GM18520 (cell line): ENCODE data around the gene IGDCC3.

Experiments
- ATAC-seq: cut with Tn5 transposase; IDR thresholded peaks from one replicate; pipeline ENCODE4 v1.9.1; 2021; ENCODE audit not compliant: unreplicated experiment

IGDCC3 gene

DNA sequence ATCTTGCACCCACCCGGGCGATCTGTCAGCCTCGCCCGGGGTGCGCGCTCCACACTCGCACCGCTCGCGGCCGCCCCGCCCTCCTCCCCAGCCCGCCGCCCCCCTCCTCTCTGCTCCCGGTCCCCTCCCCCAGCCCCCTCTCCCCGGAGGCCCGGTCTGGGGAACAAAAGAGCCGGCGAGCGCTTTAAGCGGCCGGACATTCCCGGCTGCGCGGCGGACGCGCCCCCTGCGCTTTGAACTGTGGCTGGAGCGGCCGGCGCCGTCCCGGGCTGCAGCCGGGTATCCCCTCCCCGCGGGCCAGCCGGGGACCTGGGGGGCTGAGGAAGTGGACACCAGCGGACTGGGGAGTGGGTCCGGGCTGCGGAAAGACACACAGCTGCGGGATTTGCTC is at the start of gene IGDCC3:
Gene IGDCC3, minus strand, starts transcription at position 27 of the 391 bp plus-strand sequence. CDS start 214 bp downstream, outside the sequence.
- no peak for ATAC-seq

DNA sequence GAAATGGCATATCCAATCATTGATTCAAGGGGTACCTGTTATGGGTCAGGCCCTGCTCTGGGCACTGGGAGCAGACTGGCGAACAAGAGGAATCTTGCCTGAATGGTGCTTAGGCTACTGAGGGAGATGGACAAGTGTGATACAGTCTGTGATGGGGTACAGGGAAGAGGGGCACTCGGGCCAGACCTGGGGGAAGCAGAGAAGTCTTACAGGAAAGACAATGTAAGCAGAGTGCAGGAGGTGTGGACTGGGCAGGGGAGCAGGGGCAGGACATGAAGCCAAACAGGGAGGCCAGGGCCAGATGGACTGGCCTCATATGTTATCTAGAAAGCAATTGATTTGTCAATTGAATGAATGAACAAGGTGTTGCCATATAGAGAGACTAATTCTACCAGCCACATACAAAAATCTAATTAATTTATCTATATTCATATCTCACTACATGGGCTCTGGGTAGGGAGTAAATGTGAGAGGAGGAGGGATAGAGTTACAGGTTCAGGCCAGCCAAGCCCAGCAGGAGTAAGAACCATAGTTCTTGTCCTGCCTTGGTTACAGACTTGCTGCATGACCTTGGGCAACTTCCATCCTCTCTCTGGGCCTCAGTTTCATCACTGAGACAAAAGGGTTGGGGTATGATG is 48.5 kb upstream of the IGDCC3 start:
- no peak for ATAC-seq

- no peak for ATAC-seq
These were observed 46.9 kb upstream of the IGDCC3 start for GRCh38 chr15:65424683-65425082.

- ATAC-seq, result no peak
These were observed 46.3 kb upstream of the IGDCC3 start for GRCh38 chr15:65423976-65424679.

- no peak for ATAC-seq
These were observed 45.6 kb upstream of the IGDCC3 start for GRCh38 chr15:65423150-65423975.

GRCh38 chr15:65421360-65422215 is 43.8 kb upstream of the IGDCC3 start:
- no peak for ATAC-seq

- no peak for ATAC-seq
These were observed 43.2 kb upstream of the IGDCC3 start for GRCh38 chr15:65420975-65421359.

GRCh38 chr15:65418596-65418995 is 40.8 kb upstream of the IGDCC3 start:
- no peak for ATAC-seq

- no peak for ATAC-seq
These were observed 39.1 kb upstream of the IGDCC3 start for GRCh38 chr15:65416845-65417416.

DNA sequence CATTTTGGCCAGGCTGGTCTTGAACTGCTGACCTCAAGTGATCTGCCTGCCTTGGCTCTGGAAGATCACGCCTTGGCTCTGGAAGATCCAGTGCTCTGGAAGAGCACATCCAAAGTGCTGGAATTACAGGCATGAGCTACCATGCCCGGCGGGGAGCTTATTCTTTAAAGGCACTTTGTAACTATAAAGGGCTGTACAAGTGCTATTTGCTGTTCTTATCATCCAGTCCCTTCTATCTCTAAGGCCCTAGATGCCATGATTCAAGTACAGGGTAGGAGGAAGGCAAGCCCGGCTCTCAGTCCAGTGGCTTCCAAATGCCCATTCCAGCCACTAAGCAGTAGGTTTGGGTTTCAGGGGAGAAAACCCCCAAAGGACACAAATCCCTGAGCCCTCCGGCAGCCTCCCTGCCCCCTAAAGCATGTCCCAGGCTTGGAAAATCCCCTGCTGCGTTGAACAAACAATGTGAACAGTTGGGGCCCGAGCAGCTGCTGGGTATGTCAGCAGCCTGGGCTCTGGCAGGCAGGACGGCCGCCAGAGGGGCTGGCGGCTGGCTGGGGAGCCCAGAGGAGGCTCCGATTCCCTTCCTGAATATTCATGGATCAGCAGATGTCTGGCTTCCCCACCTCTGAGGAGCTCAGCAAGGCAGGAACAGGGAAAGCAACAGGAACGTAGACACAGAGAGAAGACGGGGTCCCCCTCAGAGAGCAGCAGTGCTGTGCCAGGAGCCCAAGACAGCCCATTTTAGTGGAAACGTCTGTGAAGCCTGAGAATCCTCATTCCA is 37.2 kb upstream of the IGDCC3 start:
- ATAC-seq, result no peak

DNA sequence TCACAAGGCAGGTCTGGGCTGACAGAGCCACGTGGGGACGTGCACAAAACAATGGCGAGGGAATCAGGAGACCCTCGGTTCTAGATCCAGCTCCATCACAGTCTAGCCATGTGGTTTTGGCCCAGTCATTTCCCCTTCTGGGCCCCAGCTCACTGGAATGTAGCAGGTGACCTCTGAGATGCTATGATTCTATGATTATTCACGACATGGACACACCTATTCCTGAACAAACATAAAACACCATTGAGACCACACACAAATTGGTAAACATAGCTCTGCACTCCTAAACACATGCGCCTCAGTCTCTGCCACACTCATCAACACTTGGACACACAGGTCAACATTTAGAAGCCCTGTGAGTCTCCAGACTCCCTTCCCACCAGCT is 36.0 kb upstream of the IGDCC3 start:
- no peak for ATAC-seq

- no peak for ATAC-seq
These were observed 35.4 kb upstream of the IGDCC3 start for GRCh38 chr15:65413051-65413759.

GRCh38 chr15:65412556-65412955 is 34.8 kb upstream of the IGDCC3 start:
- no peak for ATAC-seq

DNA sequence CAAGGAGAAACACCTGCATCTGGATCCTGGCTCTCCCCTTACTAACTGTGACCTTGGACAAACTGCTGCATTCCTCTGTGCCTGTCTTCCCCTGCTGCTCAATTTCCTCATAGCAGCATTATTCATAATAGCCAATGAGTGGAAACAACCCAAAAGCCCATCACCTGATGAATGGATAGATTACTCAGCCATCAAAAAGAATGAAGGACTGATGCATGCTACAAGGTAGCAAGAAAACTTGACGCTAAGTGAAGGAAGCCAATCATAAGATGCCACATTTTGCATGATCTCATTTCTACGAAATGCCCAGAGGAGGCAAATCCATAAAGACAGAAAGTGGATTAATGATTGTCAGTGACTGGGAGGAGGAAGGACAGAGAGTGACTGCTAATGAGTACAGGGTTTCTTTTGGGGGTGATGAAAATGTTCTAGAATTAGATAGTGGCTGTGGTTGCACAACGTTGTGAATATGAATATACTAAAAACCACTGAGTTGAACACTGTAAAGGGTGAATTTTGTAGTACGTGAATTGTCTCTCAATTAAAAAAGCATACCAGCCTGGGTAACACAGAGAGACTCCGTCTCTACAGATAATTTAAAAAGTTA is 33.8 kb upstream of the IGDCC3 start:
- ATAC-seq, result no peak

- no peak for ATAC-seq
These were observed 33.2 kb upstream of the IGDCC3 start for GRCh38 chr15:65410972-65411371.

DNA sequence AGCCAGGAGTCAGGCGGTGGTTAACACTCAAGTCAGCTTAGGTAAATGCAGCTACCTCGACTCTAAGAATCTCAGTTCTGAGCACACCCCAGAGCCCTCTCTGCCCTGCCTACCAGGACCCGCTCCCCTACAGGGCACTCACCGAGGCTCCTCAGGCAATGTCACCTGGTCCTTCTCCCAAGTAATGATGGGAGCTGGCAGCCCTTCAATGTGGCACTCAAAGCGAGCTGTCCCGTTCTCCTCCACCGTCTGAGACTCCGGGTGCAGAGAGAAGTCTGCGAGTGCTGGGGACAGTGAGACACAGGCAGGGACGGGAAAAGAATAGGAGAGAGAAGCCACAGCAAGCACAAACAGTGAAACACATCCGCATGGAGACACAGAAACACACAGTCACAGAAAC is 32.2 kb upstream of the IGDCC3 start:
- no peak for ATAC-seq

DNA sequence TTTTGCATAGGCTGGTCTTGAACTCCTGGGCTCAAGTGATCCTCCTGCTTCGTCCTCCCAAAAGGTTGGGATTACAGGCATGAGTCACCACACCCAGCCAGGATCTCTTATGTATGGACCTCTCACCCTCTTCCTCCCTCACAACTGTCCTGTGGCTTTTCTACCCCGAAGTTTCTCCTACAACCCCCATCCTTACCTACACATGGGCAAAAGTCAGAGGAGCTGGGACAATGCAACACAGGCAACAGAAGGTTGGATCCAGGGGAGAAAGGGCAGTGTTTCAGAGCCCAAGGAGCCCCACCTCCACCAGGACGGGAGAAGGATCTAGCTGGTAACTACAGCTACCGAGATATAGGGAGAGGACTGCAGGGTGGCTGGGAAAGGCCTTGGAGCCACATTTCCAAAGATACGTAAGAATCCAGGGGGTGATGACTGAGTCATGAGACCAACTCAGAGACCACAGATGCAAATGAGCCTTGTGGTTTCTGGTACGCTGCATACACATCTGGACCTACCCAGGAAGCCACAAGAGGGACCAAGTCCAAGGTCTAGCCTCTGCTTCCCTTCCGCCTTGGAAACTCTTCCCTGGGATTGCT is 31.3 kb upstream of the IGDCC3 start:
- no peak for ATAC-seq

GRCh38 chr15:65408324-65409035 is 30.7 kb upstream of the IGDCC3 start:
- ATAC-seq, result no peak
